ENCODE data around the gene DIAPH3. TPM values are rescaled to one million over a fixed set of nuclear protein-coding genes. Genes with fewer than 3 reads are reported as not detected.

DIAPH3 gene
- polyA plus RNA-seq, 1 donor from 2014 or later, result 0.37 TPM

DNA sequence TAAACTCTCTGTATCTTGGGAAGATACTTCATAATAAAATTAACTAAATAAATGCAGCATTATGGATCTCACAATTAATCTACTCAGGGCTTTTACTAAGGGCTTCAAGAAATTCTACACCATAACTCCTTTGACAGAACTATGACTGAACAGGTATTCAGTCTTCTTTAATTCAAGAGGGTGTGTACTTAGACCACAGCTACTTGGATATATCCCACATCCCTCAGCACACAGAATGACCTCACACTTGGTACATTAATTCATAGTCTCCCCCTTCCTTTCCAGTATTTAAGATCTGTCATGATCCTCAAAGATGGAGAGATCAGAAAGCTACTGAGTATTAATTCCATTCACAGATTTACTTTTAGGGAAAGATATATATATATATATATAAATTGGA lies 11.6 kb downstream of the DIAPH3 start:
- Histone ChIP-seq H3K9ac (ENCODE audit: low read length) (no peak overlapping the region), H3K27me3 (ENCODE audit: insufficient read depth, low read depth, low read length) (no peaks in the 10 kb centered on the region), H3K9me3 (ENCODE audit: low read length) (no peaks in the 10 kb centered on the region), H3K36me3 (ENCODE audit: insufficient read depth, low read length) (no peaks in the 10 kb centered on the region), H3K4me3 (ENCODE audit: low read length) (no peak overlapping the region), H3K4me2 (ENCODE audit: low read length) (no peak overlapping the region), H3K27ac (ENCODE audit: low read length) (no peak overlapping the region), H2AFZ (ENCODE audit: low read depth, low read length) (no peak overlapping the region), H3F3A (ENCODE audit: insufficient read depth, low read length, poor library complexity, severe bottlenecking) (no peaks in the 10 kb centered on the region), H3K9me2 (ENCODE audit: insufficient read depth, low read length) (no peaks in the 10 kb centered on the region), H3K79me2 (replicated peaks; ENCODE audit: insufficient read depth, low read length) (no peaks in the 10 kb centered on the region), H4K20me1 (ENCODE audit: insufficient read depth) (no peaks in the 10 kb centered on the region)
- no peak for TF ChIP-seq MXI1 (conservative IDR thresholded peaks at IDR 0.05; ENCODE audit: poor library complexity, severe bottlenecking)
- TF ChIP-seq, protein P1, sequence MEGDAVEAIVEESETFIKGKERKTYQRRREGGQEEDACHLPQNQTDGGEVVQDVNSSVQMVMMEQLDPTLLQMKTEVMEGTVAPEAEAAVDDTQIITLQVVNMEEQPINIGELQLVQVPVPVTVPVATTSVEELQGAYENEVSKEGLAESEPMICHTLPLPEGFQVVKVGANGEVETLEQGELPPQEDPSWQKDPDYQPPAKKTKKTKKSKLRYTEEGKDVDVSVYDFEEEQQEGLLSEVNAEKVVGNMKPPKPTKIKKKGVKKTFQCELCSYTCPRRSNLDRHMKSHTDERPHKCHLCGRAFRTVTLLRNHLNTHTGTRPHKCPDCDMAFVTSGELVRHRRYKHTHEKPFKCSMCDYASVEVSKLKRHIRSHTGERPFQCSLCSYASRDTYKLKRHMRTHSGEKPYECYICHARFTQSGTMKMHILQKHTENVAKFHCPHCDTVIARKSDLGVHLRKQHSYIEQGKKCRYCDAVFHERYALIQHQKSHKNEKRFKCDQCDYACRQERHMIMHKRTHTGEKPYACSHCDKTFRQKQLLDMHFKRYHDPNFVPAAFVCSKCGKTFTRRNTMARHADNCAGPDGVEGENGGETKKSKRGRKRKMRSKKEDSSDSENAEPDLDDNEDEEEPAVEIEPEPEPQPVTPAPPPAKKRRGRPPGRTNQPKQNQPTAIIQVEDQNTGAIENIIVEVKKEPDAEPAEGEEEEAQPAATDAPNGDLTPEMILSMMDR (IDR thresholded peaks at IDR 0.05; ENCODE audit: poor library complexity, severe bottlenecking), result no peak
- TF ChIP-seq, protein P2, sequence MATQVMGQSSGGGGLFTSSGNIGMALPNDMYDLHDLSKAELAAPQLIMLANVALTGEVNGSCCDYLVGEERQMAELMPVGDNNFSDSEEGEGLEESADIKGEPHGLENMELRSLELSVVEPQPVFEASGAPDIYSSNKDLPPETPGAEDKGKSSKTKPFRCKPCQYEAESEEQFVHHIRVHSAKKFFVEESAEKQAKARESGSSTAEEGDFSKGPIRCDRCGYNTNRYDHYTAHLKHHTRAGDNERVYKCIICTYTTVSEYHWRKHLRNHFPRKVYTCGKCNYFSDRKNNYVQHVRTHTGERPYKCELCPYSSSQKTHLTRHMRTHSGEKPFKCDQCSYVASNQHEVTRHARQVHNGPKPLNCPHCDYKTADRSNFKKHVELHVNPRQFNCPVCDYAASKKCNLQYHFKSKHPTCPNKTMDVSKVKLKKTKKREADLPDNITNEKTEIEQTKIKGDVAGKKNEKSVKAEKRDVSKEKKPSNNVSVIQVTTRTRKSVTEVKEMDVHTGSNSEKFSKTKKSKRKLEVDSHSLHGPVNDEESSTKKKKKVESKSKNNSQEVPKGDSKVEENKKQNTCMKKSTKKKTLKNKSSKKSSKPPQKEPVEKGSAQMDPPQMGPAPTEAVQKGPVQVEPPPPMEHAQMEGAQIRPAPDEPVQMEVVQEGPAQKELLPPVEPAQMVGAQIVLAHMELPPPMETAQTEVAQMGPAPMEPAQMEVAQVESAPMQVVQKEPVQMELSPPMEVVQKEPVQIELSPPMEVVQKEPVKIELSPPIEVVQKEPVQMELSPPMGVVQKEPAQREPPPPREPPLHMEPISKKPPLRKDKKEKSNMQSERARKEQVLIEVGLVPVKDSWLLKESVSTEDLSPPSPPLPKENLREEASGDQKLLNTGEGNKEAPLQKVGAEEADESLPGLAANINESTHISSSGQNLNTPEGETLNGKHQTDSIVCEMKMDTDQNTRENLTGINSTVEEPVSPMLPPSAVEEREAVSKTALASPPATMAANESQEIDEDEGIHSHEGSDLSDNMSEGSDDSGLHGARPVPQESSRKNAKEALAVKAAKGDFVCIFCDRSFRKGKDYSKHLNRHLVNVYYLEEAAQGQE (IDR thresholded peaks at IDR 0.05; ENCODE audit: borderline replicate concordance), result no peak

DNA sequence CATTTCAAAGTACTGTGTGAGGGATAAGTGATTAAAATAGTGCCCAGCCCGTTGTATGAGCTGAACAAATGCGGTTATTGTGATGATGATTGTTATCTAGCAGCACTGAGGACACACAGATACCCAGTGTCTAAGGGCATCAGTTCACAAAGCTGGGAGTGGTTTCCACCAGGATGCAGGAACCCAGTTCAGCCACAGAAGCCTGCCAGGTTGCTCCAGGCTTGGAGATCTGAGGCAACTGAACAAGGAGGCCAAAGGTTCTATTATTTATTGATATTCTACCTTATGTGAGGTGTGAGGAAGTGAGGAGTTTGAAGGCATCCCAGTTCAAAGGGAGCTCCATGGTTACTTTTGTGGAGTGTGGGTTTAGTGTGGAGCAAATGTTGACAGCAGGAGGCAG lies 13.2 kb downstream of the DIAPH3 start:
- Histone ChIP-seq H3K9me3 (ENCODE audit: low read length) (no peaks in the 10 kb centered on the region), H3K9ac (ENCODE audit: low read length) (no peak overlapping the region), H3K9me2 (ENCODE audit: insufficient read depth, low read length) (no peaks in the 10 kb centered on the region), H3K4me3 (ENCODE audit: low read length) (no peak overlapping the region), H2AFZ (ENCODE audit: low read depth, low read length) (no peak overlapping the region), H3K36me3 (ENCODE audit: insufficient read depth, low read length) (no peaks in the 10 kb centered on the region), H3F3A (ENCODE audit: insufficient read depth, low read length, poor library complexity, severe bottlenecking) (no peaks in the 10 kb centered on the region), H3K27me3 (ENCODE audit: insufficient read depth, low read depth, low read length) (no peaks in the 10 kb centered on the region), H4K20me1 (ENCODE audit: insufficient read depth) (no peaks in the 10 kb centered on the region), H3K79me2 (replicated peaks; ENCODE audit: insufficient read depth, low read length) (no peaks in the 10 kb centered on the region), H3K4me2 (ENCODE audit: low read length) (no peak overlapping the region), H3K27ac (ENCODE audit: low read length) (no peak overlapping the region)
- TF ChIP-seq TAF1 (IDR thresholded peaks at IDR 0.05; ENCODE audit: low read depth) (no peak), EP300 (conservative IDR thresholded peaks at IDR 0.05; ENCODE audit: poor library complexity, severe bottlenecking) (no peak), EZH2 (IDR thresholded peaks at IDR 0.05; ENCODE audit: borderline replicate concordance, insufficient read depth, low read length, poor library complexity, severe bottlenecking) (no peak)
- TF ChIP-seq, protein P2 (IDR thresholded peaks at IDR 0.05; ENCODE audit: borderline replicate concordance), result no peak
- TF ChIP-seq, protein P1 (IDR thresholded peaks at IDR 0.05; ENCODE audit: poor library complexity, severe bottlenecking), result no peak
